GM19324 (cell line): Measurements from ENCODE around the gene AOPEP.
"Not testable (repeated sequence)": the region's sequence is repeated elsewhere in the genome, so short reads cannot be mapped to it uniquely, and the experiment has no call there.

ENCODE experiments used
- ATAC-seq: cut with Tn5 transposase; IDR thresholded peaks from one replicate; pipeline ENCODE4 v1.9.1; 2021; ENCODE audit warnings: mild to moderate bottlenecking, moderate library complexity; ENCODE audit not compliant: unreplicated experiment, low FRiP score

The AOPEP gene

GRCh38 chr9:94923326-94924089 is 197.0 kb downstream of the AOPEP start:
- no peak for ATAC-seq

- ATAC-seq, result no peak
Measured at GRCh38 chr9:94925751-94926430, 199.4 kb downstream of the AOPEP start.

- ATAC-seq, result no peak
Measured at GRCh38 chr9:94926431-94926800, 199.9 kb downstream of the AOPEP start.

GRCh38 chr9:94927048-94927761 is 200.7 kb downstream of the AOPEP start:
- ATAC-seq, result no peak

- no peak for ATAC-seq
Measured at GRCh38 chr9:94927762-94928670, 201.5 kb downstream of the AOPEP start.

- ATAC-seq, result no peak
Measured at GRCh38 chr9:94928691-94929368, 202.3 kb downstream of the AOPEP start.

GRCh38 chr9:94929369-94929756 is 202.9 kb downstream of the AOPEP start:
- ATAC-seq, result no peak

- ATAC-seq, result no peak
Measured at GRCh38 chr9:94931036-94931633, 204.6 kb downstream of the AOPEP start.

- ATAC-seq, result no peak
Measured at GRCh38 chr9:94931740-94932139, 205.2 kb downstream of the AOPEP start.

GRCh38 chr9:94932652-94933510 is 206.4 kb downstream of the AOPEP start:
- ATAC-seq, result no peak

- ATAC-seq, result no peak
Measured at GRCh38 chr9:94933511-94933828, 207.0 kb downstream of the AOPEP start.

GRCh38 chr9:94934816-94935328 is 208.4 kb downstream of the AOPEP start:
- ATAC-seq, result no peak

- ATAC-seq, result no peak
Measured at GRCh38 chr9:94935396-94935795, 208.9 kb downstream of the AOPEP start.

- ATAC-seq, result no peak
Measured at GRCh38 chr9:94936419-94936818, 209.9 kb downstream of the AOPEP start.

- no peak for ATAC-seq
Measured at GRCh38 chr9:94937214-94937903, 210.9 kb downstream of the AOPEP start.

GRCh38 chr9:94938384-94938783 is 211.9 kb downstream of the AOPEP start:
- no peak for ATAC-seq

- ATAC-seq, result not testable (repeated sequence)
Measured at GRCh38 chr9:94940296-94940695, 213.8 kb downstream of the AOPEP start.
